NCI-H1092 treated with DMSO at 0.1 percent for 48 hours (cell line): ENCODE results near the gene ZSCAN18.

Experiments
- DNase-seq: peaks from one replicate; lab custom pipeline; 2025; lab: John Stamatoyannopoulos, UW

ZSCAN18 gene

DNA sequence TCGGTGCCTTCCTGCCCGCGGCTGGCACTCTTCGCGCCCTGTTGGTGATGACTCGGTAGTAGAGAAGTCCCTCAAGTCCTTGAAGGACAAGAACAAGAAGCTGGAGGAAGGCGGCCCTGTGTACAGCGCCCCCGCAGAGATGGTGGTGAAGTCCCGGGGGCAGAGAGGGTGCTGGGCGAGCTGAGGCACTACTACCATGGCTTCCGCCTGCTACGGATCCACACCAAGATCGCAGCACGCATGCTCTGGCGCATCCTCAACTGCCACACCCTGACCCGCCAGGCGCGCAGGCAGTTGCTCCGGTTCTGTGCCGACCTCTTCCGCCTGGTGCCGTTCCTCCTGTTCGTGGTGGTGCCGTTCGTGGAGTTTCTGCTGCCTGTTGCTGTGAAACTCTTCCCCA, 53.1 kb downstream of the ZSCAN18 start:
- no peak for DNase-seq

DNA sequence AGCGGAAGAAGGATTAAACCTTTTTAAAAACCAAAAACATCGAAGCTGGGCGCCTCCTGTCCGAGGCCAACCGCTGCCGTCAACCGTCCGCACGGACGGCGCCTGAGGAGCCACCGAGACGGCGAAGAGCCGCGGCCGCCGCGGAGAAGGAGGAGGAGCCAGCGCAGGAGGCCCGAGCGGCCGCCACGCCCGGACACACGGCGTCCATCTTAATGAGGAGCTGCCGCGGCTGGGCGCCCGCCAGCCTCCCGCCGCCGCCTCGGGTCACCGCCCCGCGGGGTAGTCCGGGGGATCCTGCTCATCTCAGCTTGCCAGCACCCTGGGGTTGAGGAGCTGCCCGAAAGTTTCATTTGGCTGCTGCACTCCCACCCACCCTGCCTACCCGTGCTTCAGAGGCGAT, 53.6 kb downstream of the ZSCAN18 start:
- DNase-seq = no peak

DNA sequence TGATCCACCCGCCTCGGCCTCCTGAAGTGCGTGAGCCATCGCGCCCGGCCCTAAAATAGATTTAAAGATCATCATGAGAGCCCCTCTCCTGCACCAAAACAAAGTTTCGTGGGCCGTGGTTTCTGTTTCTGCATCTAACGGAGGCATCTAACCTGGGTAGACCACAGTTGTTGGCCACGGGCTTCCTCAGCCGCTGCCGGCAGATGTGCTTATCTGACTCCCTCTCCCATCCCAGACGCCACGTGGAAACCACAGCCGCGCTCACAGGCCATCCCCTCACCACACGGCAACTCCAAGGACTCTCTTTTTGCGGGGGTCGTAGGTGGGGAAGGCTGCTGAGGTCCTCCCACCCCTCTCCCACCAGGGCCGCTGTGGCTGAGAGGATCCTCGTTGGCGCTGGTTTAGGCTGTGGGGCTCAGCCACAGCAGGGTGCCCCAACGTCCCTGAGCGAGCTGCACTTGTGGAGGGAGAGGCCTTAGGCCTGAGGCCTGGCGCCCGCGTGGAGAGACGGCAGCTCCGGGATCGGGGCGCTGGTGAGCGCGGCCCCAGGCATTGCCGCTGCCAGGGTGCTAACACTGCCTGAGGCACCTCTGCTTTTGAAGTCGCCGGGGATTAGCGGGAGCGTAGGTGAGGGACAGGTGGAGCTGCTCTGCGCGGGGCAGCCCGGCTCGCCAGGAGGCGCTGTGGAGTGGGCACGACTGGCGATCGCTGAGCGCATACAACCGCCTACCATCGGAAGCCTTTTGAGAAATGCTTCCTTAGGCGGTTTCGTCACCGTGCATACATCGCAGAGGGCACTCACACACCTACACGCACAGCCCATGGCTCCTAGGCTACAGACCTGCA, 55.3 kb downstream of the ZSCAN18 start:
- no peak for DNase-seq

DNA sequence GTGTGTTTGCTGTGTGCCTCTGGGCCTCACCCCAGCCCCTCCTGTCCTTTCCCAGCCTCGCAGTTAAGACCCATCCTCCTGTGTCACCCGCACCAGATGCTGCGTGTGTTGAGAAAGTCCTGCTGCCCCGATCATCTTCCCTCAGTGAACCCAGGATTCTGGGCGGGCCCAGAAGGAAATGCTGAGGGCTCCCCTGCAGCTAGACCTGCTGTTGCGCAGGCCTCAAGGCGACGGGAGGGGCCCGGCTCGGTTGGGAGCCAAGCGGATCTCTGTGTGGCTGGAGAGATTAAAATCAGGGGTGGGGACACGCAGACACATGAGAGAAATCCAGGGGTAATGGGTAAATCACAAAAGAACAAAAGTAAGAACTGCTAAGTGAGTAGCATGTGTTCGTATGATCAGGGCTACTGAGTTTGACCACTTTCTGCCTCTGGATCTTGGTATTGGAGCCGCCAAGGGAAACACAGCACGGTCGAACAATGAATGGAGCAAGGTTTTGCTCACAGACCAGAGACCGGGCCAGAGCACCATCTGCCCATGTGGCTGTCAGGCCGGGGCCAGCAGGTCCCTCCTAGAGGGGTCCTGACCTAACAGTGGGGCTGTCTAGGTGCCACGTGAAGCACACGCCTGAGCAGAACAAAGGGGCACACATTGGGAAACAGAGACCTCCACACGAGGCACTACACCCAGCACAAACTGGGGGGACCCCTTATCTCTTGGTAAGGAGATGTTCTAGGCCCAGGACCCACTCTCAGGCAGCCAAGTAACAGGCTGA, 57.1 kb downstream of the ZSCAN18 start:
- DNase-seq = no peak

DNA sequence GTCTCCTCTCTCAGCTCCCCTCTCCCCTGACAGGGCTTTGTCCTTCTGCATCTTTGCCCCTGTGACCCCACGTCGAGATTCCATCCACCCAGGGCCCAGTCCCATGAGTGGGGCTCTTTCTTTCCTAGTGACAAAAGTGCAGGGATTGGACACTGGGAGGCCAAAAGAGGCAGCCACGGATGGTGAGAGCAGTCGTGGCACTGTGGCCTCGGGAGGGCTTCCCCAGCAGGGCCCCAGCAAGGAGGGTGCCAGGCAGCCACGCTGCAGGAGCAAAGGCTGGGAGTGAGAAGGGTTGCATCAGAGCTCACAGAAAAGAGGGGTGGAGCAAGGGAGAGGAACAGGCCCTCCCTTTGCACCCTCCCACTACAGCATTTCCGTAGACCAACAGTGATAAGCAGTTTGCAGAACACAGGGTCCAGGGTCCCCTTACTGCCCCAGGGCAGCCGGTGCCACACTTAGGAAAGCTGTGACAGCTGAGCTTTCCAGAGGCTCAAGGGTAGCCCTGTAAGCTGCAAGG, 59.3 kb downstream of the ZSCAN18 start:
- no peak for DNase-seq

DNA sequence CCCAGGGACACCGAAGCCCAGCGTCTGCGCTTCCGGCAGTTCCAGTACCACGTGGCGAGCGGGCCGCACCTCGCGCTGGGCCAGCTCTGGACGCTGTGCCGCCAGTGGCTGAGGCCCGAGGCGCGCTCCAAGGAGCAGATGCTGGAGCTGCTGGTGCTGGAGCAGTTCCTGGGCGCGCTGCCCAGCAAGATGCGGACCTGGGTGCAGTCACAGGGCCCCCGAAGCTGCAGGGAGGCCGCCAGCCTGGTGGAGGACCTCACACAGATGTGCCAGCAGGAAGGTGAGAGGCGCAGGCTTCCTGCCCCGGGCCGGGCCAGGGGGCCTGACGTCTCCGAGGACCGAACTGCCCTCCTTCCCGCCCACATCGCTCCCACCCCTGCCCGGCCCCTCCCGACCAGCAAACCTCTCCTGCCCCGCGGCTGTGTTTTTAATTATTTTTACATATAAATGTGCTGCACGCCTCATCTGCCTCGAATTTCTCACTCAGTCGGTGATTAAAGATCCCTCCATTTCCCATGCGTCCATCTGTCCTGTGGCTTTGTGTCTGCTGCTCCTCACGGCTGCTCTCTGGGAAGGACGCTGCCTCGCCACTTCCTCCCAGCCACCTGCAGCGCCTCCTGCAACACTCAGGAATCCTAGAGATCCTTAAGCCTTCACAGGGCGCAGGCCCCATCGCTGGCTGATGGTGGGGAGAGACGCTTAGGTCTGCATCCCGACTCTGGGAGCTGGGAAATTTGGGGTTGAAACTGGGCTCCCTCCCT, 59.9 kb downstream of the ZSCAN18 start:
- DNase-seq = peak; percentile 53

DNA sequence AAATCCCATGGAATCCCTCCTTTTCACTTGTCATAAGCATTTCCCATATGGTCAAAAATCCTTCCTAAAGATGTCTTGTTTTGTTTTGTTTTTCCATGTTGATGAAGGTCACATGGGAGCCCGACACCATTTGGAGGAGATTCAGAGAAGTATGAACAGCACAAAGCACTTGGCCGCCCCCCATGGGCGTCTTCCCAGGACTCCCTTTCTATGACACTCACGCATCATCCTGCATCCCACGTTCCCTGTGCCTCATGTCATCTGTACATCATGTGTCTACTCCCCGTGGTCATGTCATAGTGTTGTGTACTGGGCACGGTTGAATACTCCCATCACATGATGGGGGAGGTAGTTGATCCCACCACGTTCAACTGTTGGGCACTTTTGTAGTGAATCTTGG, 62.2 kb downstream of the ZSCAN18 start:
- no peak for DNase-seq

DNA sequence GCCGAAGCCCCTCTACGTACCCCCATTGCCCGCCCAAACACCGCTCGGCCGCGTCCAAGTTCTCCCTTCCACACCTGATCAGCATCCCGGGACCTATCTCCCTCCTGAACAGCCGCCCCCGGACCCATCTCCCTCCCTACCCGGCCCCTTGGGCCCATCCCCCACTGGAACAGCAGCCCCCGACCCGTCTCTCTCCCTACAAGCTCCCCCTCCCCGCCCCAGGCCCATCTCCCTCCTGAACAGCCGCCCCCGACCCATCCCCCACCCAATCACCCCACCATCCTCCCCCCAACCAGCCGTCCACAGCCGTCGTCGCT, 63.6 kb downstream of the ZSCAN18 start:
- DNase-seq = no peak
